ENCODE measurements around the gene LRRFIP1.

LRRFIP1 gene

GRCh38 chr2:237649541-237650454 is 22.4 kb downstream of the LRRFIP1 start:
- H3K9me3 ChIP-seq (ENCODE audit: control extremely low read depth in 1 of 5, control insufficient read depth in 4 of 5, insufficient read depth in 2 of 5, low read depth in 1 of 5, low read length in 4 of 5), result peaks cover 0 to 12% (median 2%) of the 10 kb centered on the region in 5 experiments
- no peak for DNase-seq
- H3K36me3 ChIP-seq (ENCODE audit: control insufficient read depth in 4 of 4, insufficient read depth in 4 of 4, low read length in 3 of 4), result peaks cover 0 to 6% (median 2%) of the 10 kb centered on the region in 4 experiments
- H3K27me3 ChIP-seq (replicated peaks in 2 of 5; ENCODE audit: control insufficient read depth in 4 of 5, insufficient read depth in 5 of 5, low read length in 4 of 5), result no peaks in the 10 kb centered on the region
- POLR2A ChIA-PET, result interaction anchor here (0.6 kb wide), 2 partner anchors 25 to 46 kb away, joined by 3 to 4 read pairs; no protein-coding TSS in a partner anchor
- 97% methylated on average over 15 of the region's 17 CpGs for WGBS (ENCODE audit: insufficient coverage)
- CTCF ChIA-PET, result no interaction called here
- no peaks in the 10 kb centered on the region for H3K4me1 ChIP-seq (ENCODE audit: control extremely low read depth in 1 of 4, control insufficient read depth in 4 of 4, insufficient read depth in 4 of 4, low read length in 3 of 4)
- H3K4me3 ChIP-seq (ENCODE audit: control insufficient read depth in 1 of 7, extremely low read depth in 1 of 7, insufficient read depth in 4 of 7, low read depth in 2 of 7, low read length in 6 of 7), result no peak overlapping the region
- no peak overlapping the region for H3K27ac ChIP-seq (ENCODE audit: insufficient read depth in 1 of 2, low read depth in 1 of 2, low read length in 2 of 2, poor library complexity in 1 of 2, severe bottlenecking in 2 of 2)

- WGBS (ENCODE audit: insufficient coverage), result 97% methylated on average over 5 of the region's 7 CpGs
- Histone ChIP-seq H3K4me1 (ENCODE audit: control extremely low read depth in 1 of 4, control insufficient read depth in 4 of 4, insufficient read depth in 4 of 4, low read length in 3 of 4) (peaks cover 0 to 3% (median 0%) of the 10 kb centered on the region in 4 experiments), H3K36me3 (ENCODE audit: control insufficient read depth in 4 of 4, insufficient read depth in 4 of 4, low read length in 3 of 4) (peaks cover 0 to 6% (median 2%) of the 10 kb centered on the region in 4 experiments), H3K27me3 (replicated peaks in 2 of 5; ENCODE audit: control insufficient read depth in 4 of 5, insufficient read depth in 5 of 5, low read length in 4 of 5) (no peaks in the 10 kb centered on the region), H3K27ac (ENCODE audit: insufficient read depth in 1 of 2, low read depth in 1 of 2, low read length in 2 of 2, poor library complexity in 1 of 2, severe bottlenecking in 2 of 2) (no peak overlapping the region), H3K4me3 (ENCODE audit: control insufficient read depth in 1 of 7, extremely low read depth in 1 of 7, insufficient read depth in 4 of 7, low read depth in 2 of 7, low read length in 6 of 7) (no peak overlapping the region), H3K9me3 (ENCODE audit: control extremely low read depth in 1 of 5, control insufficient read depth in 4 of 5, insufficient read depth in 2 of 5, low read depth in 1 of 5, low read length in 4 of 5) (peaks cover 0 to 12% (median 2%) of the 10 kb centered on the region in 5 experiments)
- POLR2A ChIA-PET, result no interaction called here
- CTCF ChIA-PET, result no interaction called here
- no peak for DNase-seq
Observed at GRCh38 chr2:237650455-237650850, 23.1 kb downstream of the LRRFIP1 start.

GRCh38 chr2:237651761-237652160 is 24.4 kb downstream of the LRRFIP1 start:
- H3K4me3 ChIP-seq (ENCODE audit: control insufficient read depth in 1 of 7, extremely low read depth in 1 of 7, insufficient read depth in 4 of 7, low read depth in 2 of 7, low read length in 6 of 7), result no peak overlapping the region
- H3K4me1 ChIP-seq (ENCODE audit: control extremely low read depth in 1 of 4, control insufficient read depth in 4 of 4, insufficient read depth in 4 of 4, low read length in 3 of 4), result peaks cover 0 to 6% (median 0%) of the 10 kb centered on the region in 4 experiments
- no peaks in the 10 kb centered on the region for H3K27me3 ChIP-seq (replicated peaks in 2 of 5; ENCODE audit: control insufficient read depth in 4 of 5, insufficient read depth in 5 of 5, low read length in 4 of 5)
- WGBS (ENCODE audit: insufficient coverage), result 95% methylated on average over 7 of the region's 10 CpGs
- POLR2A ChIA-PET, result no interaction called here
- H3K27ac ChIP-seq (ENCODE audit: insufficient read depth in 1 of 2, low read depth in 1 of 2, low read length in 2 of 2, poor library complexity in 1 of 2, severe bottlenecking in 2 of 2), result no peak overlapping the region
- peaks cover 0 to 6% (median 2%) of the 10 kb centered on the region in 4 experiments for H3K36me3 ChIP-seq (ENCODE audit: control insufficient read depth in 4 of 4, insufficient read depth in 4 of 4, low read length in 3 of 4)
- CTCF ChIA-PET, result no interaction called here
- no peak for DNase-seq
- peaks cover 0 to 12% (median 2%) of the 10 kb centered on the region in 5 experiments for H3K9me3 ChIP-seq (ENCODE audit: control extremely low read depth in 1 of 5, control insufficient read depth in 4 of 5, insufficient read depth in 2 of 5, low read depth in 1 of 5, low read length in 4 of 5)

GRCh38 chr2:237652181-237652580 is 24.8 kb downstream of the LRRFIP1 start:
- no peaks in the 10 kb centered on the region for H3K27me3 ChIP-seq (replicated peaks in 2 of 5; ENCODE audit: control insufficient read depth in 4 of 5, insufficient read depth in 5 of 5, low read length in 4 of 5)
- H3K36me3 ChIP-seq (ENCODE audit: control insufficient read depth in 4 of 4, insufficient read depth in 4 of 4, low read length in 3 of 4), result peaks cover 0 to 6% (median 2%) of the 10 kb centered on the region in 4 experiments
- CTCF ChIA-PET, result no interaction called here
- POLR2A ChIA-PET, result no interaction called here
- no peak overlapping the region for H3K4me3 ChIP-seq (ENCODE audit: control insufficient read depth in 1 of 7, extremely low read depth in 1 of 7, insufficient read depth in 4 of 7, low read depth in 2 of 7, low read length in 6 of 7)
- no peak overlapping the region for H3K27ac ChIP-seq (ENCODE audit: insufficient read depth in 1 of 2, low read depth in 1 of 2, low read length in 2 of 2, poor library complexity in 1 of 2, severe bottlenecking in 2 of 2)
- 97% methylated on average over 3 of the region's 3 CpGs for WGBS (ENCODE audit: insufficient coverage)
- H3K9me3 ChIP-seq (ENCODE audit: control extremely low read depth in 1 of 5, control insufficient read depth in 4 of 5, insufficient read depth in 2 of 5, low read depth in 1 of 5, low read length in 4 of 5), result peaks cover 0 to 13% (median 2%) of the 10 kb centered on the region in 5 experiments
- no peak for DNase-seq
- H3K4me1 ChIP-seq (ENCODE audit: control extremely low read depth in 1 of 4, control insufficient read depth in 4 of 4, insufficient read depth in 4 of 4, low read length in 3 of 4), result peaks cover 0 to 6% (median 0%) of the 10 kb centered on the region in 4 experiments

- peaks cover 0 to 6% (median 0%) of the 10 kb centered on the region in 4 experiments for H3K4me1 ChIP-seq (ENCODE audit: control extremely low read depth in 1 of 4, control insufficient read depth in 4 of 4, insufficient read depth in 4 of 4, low read length in 3 of 4)
- CTCF ChIA-PET, result interaction anchor here (0.7 kb wide), 1 partner anchor 11 kb away, joined by 3 read pairs; no protein-coding TSS in a partner anchor
- DNase-seq, result no peak
- peaks cover 0 to 6% (median 2%) of the 10 kb centered on the region in 4 experiments for H3K36me3 ChIP-seq (ENCODE audit: control insufficient read depth in 4 of 4, insufficient read depth in 4 of 4, low read length in 3 of 4)
- WGBS (ENCODE audit: insufficient coverage), result no CpG with 5 or more reads among the region's 2 CpGs
- H3K27ac ChIP-seq (ENCODE audit: insufficient read depth in 1 of 2, low read depth in 1 of 2, low read length in 2 of 2, poor library complexity in 1 of 2, severe bottlenecking in 2 of 2), result no peak overlapping the region
- no peaks in the 10 kb centered on the region for H3K27me3 ChIP-seq (replicated peaks in 2 of 5; ENCODE audit: control insufficient read depth in 4 of 5, insufficient read depth in 5 of 5, low read length in 4 of 5)
- peaks cover 0 to 14% (median 2%) of the 10 kb centered on the region in 5 experiments for H3K9me3 ChIP-seq (ENCODE audit: control extremely low read depth in 1 of 5, control insufficient read depth in 4 of 5, insufficient read depth in 2 of 5, low read depth in 1 of 5, low read length in 4 of 5)
- no peak overlapping the region for H3K4me3 ChIP-seq (ENCODE audit: control insufficient read depth in 1 of 7, extremely low read depth in 1 of 7, insufficient read depth in 4 of 7, low read depth in 2 of 7, low read length in 6 of 7)
- POLR2A ChIA-PET, result no interaction called here
Observed at GRCh38 chr2:237652854-237653253, 25.5 kb downstream of the LRRFIP1 start.

- H3K9me3 ChIP-seq (ENCODE audit: control extremely low read depth in 1 of 5, control insufficient read depth in 4 of 5, insufficient read depth in 2 of 5, low read depth in 1 of 5, low read length in 4 of 5), result peaks cover 0 to 14% (median 2%) of the 10 kb centered on the region in 5 experiments
- H3K4me1 ChIP-seq (ENCODE audit: control extremely low read depth in 1 of 4, control insufficient read depth in 4 of 4, insufficient read depth in 4 of 4, low read length in 3 of 4), result peaks cover 0 to 6% (median 0%) of the 10 kb centered on the region in 4 experiments
- H3K36me3 ChIP-seq (ENCODE audit: control insufficient read depth in 4 of 4, insufficient read depth in 4 of 4, low read length in 3 of 4), result peaks cover 0 to 6% (median 2%) of the 10 kb centered on the region in 4 experiments
- H3K4me3 ChIP-seq (ENCODE audit: control insufficient read depth in 1 of 7, extremely low read depth in 1 of 7, insufficient read depth in 4 of 7, low read depth in 2 of 7, low read length in 6 of 7), result no peak overlapping the region
- no CpG with 5 or more reads among the region's 5 CpGs for WGBS (ENCODE audit: insufficient coverage)
- CTCF ChIA-PET, result interaction anchor here (0.7 kb wide), 1 partner anchor 12 kb away, joined by 3 read pairs; no protein-coding TSS in a partner anchor
- H3K27me3 ChIP-seq (replicated peaks in 2 of 5; ENCODE audit: control insufficient read depth in 4 of 5, insufficient read depth in 5 of 5, low read length in 4 of 5), result no peaks in the 10 kb centered on the region
- DNase-seq, result no peak
- POLR2A ChIA-PET, result no interaction called here
- H3K27ac ChIP-seq (ENCODE audit: insufficient read depth in 1 of 2, low read depth in 1 of 2, low read length in 2 of 2, poor library complexity in 1 of 2, severe bottlenecking in 2 of 2), result no peak overlapping the region
Observed at GRCh38 chr2:237653776-237654558, 26.6 kb downstream of the LRRFIP1 start.

Measured in common myeloid progenitor, CD34-positive (primary cell).